Dedifferentiated amniotic fluid mesenchymal stem cell (primary cell): ENCODE results near the gene OSGIN1.

ENCODE experiments used
- DNase-seq: peaks from one replicate; pipeline ENCODE4 v3.0.0-alpha.2; 2016; ENCODE audit errors: extremely low spot score

Gene OSGIN1

DNA sequence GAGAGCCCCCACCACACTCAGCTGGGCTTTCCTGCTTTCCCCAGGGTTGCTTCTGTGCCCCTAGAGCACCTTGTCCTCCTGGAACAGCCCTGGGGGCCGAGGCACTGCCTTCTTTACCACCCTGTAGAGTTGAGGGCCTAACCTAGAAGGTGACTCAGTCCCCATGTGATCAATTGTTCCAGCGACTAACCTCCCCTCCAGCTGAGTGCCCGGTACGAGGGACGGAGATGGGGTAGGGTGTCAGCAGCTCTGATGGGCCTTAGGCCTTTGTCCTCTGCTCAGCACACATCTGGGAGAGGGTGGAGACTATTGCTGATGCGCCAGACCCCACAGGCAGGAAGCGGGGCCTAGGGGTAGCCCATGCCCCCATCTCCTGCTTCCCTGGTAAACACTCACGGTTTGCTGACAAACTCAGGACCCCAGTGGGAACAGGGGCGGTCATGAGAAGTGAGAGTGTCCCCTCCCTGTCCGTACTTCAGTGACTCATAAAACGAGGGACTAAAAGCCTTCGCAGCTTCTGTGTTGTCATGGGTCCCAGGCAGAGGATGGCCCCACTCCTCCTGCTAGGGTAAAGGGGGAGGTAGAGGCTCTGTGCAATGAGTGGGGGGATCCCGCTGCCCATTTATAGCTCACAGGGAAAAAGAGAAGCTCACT, 48.1 kb downstream of the OSGIN1 start:
- DNase-seq: no peak

DNA sequence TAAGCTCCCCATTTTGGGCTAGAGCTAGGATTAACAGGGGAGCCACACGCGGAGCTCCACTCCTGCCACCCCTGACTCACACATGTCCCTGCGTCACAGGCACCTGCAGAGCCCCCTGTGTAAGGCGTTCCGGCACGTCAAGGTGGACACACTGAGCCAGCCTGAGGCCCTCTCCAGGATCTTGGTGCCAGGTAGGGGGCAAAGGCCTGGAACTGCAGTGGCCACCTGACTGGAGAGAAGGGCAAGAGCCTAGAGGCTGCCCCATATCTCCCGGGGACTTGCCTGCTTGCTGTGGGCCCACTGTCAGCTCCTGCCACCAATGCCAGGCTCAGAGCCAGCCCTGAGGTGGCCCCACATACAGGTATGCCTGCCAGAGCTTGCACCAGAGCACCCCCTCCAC, 48.7 kb downstream of the OSGIN1 start:
- DNase-seq: no peak

DNA sequence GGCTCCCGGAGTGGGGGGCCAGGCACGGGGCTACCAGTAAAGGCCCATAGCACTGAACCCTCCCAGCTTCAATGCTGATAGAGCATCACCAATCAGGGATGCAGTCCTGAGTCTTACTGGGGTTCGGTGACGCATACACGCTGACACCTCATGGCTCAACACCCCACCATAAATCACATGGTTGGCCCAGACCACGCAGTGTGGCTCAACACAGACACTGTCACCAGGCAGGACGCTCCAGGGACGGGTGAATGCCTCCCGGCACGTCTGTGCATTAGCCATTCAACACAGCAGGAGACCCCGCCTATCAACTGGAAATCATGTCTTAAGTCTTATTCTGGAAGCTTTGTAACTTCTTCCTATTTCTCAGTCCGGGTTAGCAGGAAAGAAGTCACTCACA, 50.0 kb downstream of the OSGIN1 start:
- no peak for DNase-seq

DNA sequence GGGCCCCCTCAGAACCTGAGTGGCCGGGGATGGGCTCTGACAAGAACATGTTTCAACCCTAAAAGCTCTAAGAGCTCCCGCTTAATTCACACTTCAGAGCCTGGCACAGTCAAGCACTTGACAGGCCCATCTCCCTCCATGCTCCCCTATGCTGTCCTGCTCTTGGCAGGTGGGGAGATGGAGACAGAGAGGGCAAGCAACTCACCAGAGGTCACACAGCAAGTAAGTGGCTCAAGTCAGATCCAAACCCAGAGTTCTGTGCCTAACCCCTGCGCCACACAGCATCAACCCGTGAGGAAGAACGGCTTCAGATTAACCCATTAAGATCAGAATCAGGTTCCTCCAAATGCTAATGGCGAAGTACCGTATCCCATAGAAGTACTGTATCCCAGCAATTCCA, 51.4 kb downstream of the OSGIN1 start:
- no peak for DNase-seq

DNA sequence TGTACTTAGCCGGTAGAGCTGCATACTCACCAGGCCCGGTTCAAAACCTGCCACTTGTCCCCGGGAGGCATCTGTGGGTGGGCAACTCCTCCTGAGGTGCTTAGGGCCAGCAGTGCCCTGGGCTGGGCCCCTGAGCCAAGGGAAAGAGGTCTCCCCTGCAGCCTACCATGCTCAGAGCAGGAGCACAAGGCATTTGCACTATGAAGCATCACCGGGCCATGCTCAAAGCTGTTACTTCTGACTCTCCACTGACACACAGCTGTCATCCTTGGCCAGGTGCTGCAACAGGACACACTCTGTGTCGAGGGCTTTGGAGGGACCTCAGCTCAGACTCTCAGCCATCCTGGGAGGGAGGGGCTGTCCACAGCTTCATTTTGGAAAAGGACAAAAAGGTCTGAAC, 52.4 kb downstream of the OSGIN1 start:
- DNase-seq: no peak

DNA sequence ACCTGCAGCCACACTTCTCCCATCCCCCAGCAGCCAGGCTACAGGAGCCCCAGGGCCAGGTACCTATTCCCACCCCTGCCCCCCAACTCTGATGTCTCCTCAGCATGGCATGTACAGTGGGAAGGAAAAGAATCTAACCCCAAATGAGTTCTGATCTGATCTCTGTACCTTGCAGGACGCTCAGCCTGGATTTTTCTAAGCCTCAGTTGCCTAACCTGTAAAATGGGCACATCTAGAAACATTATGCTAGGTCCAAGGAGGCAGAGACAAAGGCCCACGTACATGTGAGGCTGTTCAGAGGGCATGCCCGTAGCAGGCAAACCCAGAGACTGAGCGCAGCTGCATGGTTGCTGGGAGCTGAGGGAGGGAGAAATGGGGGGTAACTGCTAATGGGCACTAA, 54.5 kb downstream of the OSGIN1 start:
- no peak for DNase-seq

DNA sequence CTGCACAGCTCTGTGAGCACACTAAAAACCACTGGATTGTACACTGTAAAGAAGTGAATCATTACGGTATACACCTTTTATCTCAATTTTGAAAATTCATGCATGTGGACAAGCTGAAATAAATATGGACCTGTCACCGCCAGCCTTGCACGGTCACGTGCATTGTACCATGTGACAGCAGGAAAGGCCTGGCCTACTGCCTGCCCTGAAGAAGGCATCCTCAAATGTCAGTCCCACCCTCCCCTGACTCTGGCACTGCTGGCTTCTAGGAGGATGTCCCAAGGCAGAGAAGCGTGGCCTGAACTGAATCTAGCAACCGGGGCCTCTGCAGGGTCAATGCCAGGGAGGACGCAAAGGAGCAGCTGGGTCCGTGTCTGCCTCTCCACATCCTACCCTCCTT, 54.9 kb downstream of the OSGIN1 start:
- no peak for DNase-seq

DNA sequence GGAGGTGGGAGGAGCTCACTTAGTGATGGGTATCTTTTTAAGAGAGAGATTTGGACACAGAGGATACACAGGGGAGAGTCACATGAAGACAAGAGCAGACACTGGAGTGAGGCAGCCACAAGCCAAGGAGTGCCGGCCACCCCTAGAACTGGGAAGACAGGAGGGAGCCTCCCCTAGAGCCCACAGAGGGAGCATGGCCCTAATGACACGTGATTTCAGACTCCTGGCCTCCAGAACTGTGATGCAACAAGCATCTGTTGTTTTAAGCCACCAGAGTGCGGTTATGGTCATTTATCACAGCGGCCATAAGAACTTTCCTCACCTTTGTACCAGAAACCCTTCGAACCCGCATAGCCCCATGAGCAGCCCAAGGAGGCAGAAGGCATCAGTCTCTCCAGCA, 56.2 kb downstream of the OSGIN1 start:
- DNase-seq: no peak

DNA sequence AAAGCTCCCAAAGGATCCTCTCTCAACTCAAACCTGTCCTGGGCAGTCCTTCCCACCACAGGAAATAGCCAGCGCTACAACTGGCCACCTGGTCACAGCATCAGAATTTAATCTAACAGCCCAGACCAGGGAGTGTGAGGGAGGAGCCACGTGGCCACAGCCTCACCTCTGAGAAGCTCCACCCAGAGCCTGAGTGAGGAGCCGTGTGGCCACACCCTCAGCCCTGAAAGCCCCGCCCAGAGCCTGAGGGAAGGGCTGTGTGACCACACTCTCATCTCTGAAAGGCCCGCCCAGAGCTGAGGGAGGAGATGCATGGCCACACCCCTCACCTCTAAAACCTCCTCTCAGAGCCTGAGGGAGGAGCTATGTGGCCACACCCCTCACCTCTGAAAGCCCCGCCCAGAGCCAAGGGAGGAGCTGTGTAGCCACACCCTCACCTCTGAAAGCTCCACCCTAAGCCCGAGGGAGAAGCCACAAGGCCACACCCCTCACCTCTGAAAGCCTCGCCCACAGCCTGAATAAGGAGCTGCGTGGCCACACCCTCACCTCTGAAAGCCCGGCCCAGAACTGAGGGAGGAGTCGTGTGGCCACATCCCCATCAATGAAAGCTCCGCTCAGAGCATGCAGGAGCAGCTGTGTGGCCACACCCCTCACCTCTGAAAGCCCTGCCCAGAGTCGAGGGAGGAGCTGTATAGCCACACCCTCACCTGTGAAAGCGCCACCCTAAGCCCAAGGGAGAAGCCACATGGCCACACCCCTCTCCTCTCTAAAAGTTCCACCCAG, 60.9 kb downstream of the OSGIN1 start:
- DNase-seq: no peak

DNA sequence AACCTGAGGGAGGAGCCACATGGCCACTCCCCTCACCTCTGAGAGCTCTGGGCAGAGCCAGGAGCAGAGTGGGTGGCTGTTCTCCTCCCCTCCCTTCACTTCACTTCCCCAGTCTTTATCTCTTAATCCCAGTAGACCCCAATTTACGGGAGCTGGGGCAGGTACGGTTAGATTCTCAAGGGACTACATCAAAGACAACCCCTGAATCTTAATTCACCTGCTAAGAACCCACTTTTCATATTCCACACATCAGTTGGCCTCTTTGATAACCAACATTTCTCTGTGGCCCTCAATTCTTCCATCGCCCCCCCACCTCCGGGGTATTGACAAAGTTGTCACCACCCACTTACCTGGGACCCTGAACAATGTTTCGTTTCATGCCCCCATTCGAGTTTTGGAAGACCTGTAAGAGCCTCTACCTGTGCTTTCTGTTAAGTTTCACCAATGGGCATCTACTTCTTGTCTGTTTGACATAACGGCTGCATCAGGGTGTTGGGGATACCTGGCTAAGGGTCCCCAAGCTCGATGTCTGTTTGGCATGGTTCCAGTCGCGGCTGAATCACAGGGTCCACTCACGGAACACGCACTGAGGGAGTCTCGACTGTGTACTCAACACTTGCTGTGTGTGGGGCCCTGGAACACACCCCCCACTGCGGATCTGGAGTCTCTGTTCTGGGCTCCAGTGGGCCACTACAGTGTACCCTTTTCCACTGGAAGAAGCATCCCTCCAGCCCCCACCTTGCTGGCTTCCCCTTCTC, 61.7 kb downstream of the OSGIN1 start:
- DNase-seq: no peak

DNA sequence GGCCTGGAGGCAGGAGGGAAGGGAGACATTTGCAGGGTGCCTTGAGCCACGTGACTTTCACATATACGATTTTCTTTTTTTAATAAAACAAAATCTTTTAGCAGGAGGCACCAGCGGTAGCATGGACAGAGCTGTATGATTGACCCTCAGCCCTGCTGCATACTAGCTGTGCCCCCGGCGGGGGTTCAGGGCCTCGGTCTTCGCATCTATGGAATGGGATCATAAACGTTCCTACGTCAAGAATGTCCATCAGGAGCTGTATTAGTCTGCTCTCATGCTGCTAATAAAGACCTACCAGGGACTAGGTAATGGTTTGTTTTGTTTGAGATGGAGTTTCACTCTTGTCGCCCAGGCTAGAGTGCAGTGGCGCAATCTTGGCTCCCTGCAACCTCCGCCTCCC, 62.4 kb downstream of the OSGIN1 start:
- no peak for DNase-seq
